Skeletal muscle tissue (tissue), 4 donors: ENCODE data around the gene PHF1. TPM values are rescaled to one million over a fixed set of nuclear protein-coding genes. Genes with fewer than 3 reads are reported as not detected.
"Not testable (repeated sequence)": the region's sequence is repeated elsewhere in the genome, so short reads cannot be mapped to it uniquely, and the experiment has no call there.

Experiments
- H3K27ac ChIP-seq: one replicate; pipeline ENCODE4 v1.7.0; 2013; ENCODE audit warnings: mild to moderate bottlenecking, low read depth, low read length, inconsistent platforms
- H3K27me3 ChIP-seq, 3 donors: one replicate each; pipeline ENCODE4 v1.7.0; 2013; ENCODE audit warnings: low read length in 3 of 3; ENCODE audit not compliant: control insufficient read depth in 3 of 3, insufficient read depth in 3 of 3
- H3K36me3 ChIP-seq, 3 donors: one replicate each; pipeline ENCODE4 v1.7.0; 2013; ENCODE audit warnings: low read length in 3 of 3; ENCODE audit not compliant: control insufficient read depth in 3 of 3, insufficient read depth in 3 of 3
- H3K4me1 ChIP-seq, 3 donors: one replicate each; pipeline ENCODE4 v1.7.0; 2013; ENCODE audit warnings: low read length in 3 of 3, mild to moderate bottlenecking in 3 of 3; ENCODE audit not compliant: control insufficient read depth in 3 of 3, insufficient read depth in 3 of 3
- H3K4me3 ChIP-seq, 3 donors: one replicate each; pipeline ENCODE4 v1.7.0; 2013; ENCODE audit warnings: low read length in 3 of 3
- H3K9ac ChIP-seq, 3 donors: one replicate each; pipeline ENCODE4 v1.7.0; 2013; ENCODE audit warnings: low read length in 3 of 3, mild to moderate bottlenecking in 3 of 3, moderate library complexity in 2 of 3, low read depth in 1 of 3
- H3K9me3 ChIP-seq, 3 donors: one replicate each; pipeline ENCODE4 v1.7.0; 2013; ENCODE audit warnings: low read length in 3 of 3; ENCODE audit not compliant: control insufficient read depth in 3 of 3
- total RNA-seq: library from RNA; depleted of rRNA; stranded (reverse); fragments of >200 nt; gene quantifications from one replicate; pipeline ENCODE4 v1.2.3, GENCODE V29; 2014
- donor health status: Osteomylitis.

PHF1 gene
- total RNA-seq, 1 donor from 2014 or later, result 5.7 TPM

DNA sequence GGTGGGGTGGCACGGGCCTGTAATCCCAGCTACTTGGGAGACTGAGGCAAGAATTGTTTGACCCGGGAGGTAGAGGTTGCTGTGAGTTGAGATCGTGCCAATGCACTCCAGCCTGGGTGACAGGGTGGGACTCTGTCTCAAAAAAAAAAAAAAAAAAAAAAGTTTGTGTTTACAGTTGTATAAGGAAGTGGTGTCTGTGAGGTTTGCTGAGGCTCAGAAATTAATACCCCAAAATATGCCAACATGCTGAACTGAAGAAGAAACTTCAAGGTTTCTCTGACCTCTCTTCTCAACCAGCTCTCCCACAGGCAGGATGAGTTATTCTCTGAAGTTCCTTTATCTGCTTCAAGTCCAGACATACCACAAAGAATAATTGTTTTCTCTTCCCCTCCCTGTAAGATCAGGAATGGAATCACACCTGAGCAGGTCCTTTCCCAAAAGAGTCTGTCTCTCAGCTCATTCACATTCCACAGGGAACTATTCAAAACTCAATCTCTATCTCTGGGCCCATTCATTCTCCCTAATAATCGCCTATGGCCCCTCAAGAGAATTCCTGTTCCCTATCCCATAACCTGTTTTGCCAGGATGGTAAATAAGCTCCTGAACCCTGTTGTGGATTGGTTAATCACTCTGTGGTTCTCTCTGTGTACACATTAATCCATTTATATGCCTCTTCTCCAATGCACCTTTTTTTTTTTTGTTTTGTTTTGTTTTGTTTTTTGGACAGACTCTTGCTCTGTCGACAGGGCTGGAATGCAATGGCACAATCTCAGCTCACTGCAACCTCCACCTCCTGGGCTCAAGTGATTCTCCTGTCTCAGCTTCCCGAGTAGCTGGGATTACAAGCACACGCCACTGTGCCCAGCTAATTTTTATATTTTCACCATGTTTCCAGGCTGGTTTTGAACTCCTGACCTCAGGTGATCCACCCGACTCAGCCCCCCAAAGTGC, 36.6 kb upstream of the PHF1 start:
- Histone ChIP-seq H3K36me3 (no peaks in the 10 kb centered on the region), H3K9me3 (no peaks in the 10 kb centered on the region), H3K4me1 (peaks cover 4 to 21% (median 11%) of the 10 kb centered on the region in 3 donors), H3K4me3 (no peak overlapping the region), H3K9ac (peak overlapping the region in 1 of 3 donors; percentile 1), H3K27ac (peak overlapping the region; percentile 56), H3K27me3 (no peaks in the 10 kb centered on the region)

DNA sequence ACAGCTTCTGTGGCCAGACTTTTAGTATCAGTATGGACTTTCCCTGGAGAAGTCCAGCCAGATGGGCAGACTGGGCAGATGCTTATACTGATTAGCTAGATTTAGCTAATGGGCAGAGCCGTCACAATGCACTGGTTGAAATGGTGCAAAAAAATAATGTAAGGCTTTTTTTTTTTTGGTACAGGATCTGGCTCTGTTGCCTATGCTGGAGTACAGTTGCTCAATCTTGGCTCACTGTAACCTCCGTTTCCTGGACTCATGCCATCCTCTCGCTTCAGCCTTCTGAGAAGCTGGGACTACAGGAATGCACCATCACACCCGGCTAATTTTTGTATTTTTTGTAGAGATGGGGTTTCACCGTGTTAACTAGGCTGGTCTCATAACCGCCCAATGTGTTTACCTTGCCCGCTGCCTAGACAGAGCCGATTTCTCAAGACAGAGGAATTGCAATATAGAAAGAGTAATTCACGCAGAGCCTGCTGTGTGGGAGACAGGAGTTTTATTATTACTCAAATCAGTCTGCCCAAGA, 35.6 kb upstream of the PHF1 start:
- Histone ChIP-seq H3K9ac (peak overlapping the region in 1 of 3 donors; percentile 1), H3K36me3 (no peaks in the 10 kb centered on the region), H3K27me3 (no peaks in the 10 kb centered on the region), H3K9me3 (no peaks in the 10 kb centered on the region), H3K4me1 (peaks cover 4 to 21% (median 11%) of the 10 kb centered on the region in 3 donors), H3K27ac (peak overlapping the region; percentile 56), H3K4me3 (peak overlapping the region in 2 of 3 donors; percentile 14 to 40)

DNA sequence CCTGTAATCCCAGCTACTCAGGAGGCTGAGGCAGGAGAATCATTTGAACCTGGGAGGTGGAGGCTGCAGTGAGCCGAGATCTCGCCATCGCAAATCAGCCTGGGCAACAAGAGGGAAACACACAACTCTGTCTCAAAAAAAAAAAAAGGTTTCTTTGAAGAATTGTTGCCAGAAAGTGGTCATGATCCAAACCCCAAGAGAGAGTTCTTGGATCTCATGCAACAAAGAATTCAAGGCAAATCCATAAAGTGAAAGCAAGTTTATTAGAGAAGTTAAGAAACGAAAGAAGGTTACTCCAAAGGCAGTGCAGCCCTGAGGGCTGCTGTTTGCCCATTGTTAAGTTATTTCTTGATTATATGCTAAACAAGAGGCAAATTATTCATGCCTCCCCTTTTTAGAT, 33.6 kb upstream of the PHF1 start:
- Histone ChIP-seq H3K4me3 (no peak overlapping the region), H3K27ac (no peak overlapping the region)

DNA sequence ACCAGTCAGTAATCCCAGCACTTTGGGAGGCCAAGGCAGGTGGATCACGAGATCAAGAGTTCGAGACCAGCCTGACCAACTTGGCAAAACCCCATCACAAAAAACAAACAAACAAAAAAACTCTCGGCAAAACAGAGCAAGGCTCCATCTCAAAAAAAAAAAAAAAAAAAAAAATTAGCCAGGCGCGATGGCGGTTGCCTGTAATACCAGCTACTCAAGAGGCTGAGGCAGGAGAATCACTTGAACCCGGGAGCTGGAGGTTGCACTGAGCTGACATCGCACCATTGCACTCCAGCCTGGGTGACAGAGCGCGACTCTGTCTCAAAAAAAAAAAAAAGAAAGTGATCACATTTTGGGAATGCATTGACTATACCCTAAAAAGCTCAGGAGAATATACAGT, 31.6 kb upstream of the PHF1 start:
- not testable (repeated sequence) for H3K27ac ChIP-seq, H3K9ac ChIP-seq, H3K27me3 ChIP-seq, H3K36me3 ChIP-seq, H3K9me3 ChIP-seq, H3K4me3 ChIP-seq
- H3K4me1 ChIP-seq, result peaks cover 4 to 13% (median 7%) of the 10 kb centered on the region in 3 donors

More for the DNA sequence above, 33.6 kb upstream of the PHF1 start:
- H3K27me3 ChIP-seq, result no peaks in the 10 kb centered on the region
- H3K9ac ChIP-seq, result no peak overlapping the region
- H3K36me3 ChIP-seq, result no peaks in the 10 kb centered on the region
- H3K9me3 ChIP-seq, result no peaks in the 10 kb centered on the region
- H3K4me1 ChIP-seq, result peaks cover 4 to 20% (median 11%) of the 10 kb centered on the region in 3 donors

DNA sequence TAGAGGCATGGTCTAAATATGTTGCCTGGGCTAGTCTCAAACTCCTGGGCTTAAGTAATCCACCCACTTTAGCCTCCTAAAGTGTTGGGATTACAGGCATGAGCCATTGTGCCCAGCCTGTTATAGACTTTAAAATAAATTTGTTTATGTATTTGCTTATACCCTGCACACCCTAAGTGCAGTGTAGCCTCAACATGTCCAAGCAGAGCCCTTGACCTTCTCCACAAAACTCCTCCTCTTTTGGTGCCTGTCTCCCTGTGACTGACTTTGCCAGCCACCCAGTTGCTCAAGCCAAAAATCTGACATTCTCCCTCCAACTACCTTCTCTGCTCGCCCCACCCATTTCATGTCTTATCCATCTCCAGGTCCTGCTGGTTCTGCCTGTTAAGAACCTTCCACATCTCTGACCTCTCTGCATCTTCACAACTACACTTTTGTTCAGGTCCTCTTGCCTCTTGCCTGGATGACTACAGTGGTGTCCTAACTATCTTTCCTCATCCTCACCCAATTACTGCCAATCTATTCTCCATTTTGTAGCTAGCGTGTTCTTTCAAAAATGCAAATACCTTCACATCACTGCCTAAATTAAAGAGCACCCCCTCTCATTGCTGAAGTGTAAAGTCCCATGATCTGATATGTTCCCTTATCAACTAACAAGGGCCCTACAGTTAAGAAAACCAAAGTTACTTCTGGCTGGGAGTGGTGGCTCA, 30.4 kb upstream of the PHF1 start:
- Histone ChIP-seq H3K9ac (no peak overlapping the region), H3K9me3 (no peaks in the 10 kb centered on the region), H3K27ac (no peak overlapping the region), H3K27me3 (no peaks in the 10 kb centered on the region), H3K36me3 (no peaks in the 10 kb centered on the region), H3K4me3 (no peak overlapping the region), H3K4me1 (peaks cover 0 to 5% (median 2%) of the 10 kb centered on the region in 3 donors)

DNA sequence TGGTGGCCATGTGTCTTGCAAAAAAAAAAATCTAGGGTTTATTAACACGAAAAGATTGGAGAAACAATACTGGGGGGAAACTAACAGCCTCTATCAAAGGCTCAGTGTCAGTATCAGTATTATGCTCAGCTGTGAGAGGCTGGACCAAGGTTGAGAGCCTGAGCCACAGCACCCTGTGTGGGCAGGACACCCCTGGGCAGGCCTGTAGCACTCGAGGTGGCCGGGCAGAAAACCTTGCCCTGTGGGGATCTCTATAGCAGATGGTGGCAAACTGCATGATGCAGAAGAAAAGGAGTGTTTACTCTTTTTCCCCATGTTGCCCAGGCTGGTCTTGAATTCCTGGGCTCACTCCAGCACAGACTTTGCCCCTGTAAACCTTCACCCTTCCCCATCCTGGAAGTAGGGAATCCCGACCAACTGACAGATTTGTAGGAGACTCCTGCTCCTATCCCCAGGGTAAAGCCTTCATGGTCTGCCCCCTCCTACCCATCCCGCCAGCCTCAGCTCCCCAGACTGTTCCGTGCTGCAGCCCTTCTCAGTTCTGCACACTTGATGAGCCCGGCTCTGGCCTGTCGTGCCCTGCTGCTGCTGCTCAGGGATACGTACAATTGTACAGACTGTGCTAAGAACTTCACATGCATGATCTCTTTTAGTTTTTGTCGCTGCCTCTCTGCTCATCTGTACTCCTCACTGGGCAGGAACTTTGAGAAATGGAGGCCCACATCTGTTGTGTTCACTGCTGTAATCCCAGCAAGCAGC, 27.2 kb upstream of the PHF1 start:
- no peak overlapping the region for H3K27ac ChIP-seq
- no peaks in the 10 kb centered on the region for H3K9me3 ChIP-seq
- H3K4me1 ChIP-seq, result no peaks in the 10 kb centered on the region
- H3K27me3 ChIP-seq, result no peaks in the 10 kb centered on the region
- H3K36me3 ChIP-seq, result no peaks in the 10 kb centered on the region
- H3K9ac ChIP-seq, result no peak overlapping the region
- H3K4me3 ChIP-seq, result no peak overlapping the region

DNA sequence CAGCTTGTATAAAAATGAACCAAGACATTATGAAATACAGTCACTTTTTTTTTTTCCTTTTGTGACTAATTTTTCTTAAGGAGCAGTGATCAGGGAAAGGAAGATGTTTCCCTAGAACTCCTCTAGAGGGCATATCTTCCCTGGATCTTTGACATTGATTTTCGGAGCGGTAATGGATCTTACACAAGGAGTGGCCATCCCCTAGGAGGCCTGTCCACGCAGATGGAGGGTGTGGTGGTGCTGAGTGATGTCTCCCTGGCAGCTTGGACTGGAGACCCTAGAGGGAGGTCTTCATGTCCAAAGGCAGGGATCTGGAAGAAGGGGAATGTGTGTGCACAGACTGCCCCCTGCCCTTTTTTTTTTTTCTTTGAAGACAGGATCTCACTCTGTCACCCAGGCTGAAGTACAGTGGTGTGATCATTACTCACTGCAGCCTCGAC, 26.2 kb upstream of the PHF1 start:
- no peaks in the 10 kb centered on the region for H3K27me3 ChIP-seq
- no peak overlapping the region for H3K4me3 ChIP-seq
- H3K36me3 ChIP-seq, result no peaks in the 10 kb centered on the region
- H3K9me3 ChIP-seq, result no peaks in the 10 kb centered on the region
- H3K27ac ChIP-seq, result no peak overlapping the region
- no peak overlapping the region for H3K9ac ChIP-seq
- H3K4me1 ChIP-seq, result no peaks in the 10 kb centered on the region

DNA sequence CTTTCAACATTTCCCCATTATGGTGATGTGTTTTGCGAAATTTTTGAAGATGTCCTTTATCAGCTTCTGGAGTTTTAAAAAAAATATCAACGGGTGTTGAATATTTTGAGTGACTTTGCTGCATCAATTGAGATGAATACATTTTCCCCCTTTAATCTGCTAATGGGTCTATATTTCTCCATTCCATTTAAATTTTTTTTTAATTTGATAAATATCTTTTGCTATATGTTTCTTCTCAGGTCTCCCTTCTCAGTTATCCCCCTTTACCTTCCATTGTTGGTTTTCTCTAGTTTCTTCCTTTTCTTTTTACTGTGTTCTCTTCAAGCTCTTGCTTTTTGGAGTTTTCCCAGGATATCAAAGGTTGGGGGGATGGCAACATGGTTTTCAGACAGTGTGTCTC, 20.6 kb upstream of the PHF1 start:
- H3K27ac ChIP-seq, result no peak overlapping the region

DNA sequence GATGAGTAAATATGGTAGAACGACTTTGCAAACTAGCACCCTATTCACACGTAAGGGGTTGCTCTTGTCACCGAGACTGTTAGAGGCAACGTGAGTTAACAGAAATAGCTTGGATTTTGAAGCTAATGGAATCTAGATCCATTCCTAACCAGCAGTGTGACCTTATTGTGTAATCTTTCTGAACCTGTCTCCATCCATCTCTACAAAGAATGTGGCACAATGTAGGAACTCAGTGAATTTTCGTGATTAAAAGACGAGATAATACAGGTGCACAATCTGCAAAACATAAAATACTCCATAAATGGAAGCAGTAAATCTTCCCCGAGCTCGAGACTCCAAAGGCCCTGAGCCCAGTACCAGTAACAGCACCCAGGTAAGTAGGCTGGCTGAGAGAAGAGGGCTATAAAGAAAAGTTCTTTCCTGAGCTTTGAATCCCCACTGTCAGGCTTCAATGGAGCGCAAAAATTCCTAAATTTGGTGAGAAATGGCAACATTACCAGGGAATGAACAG, 20.0 kb upstream of the PHF1 start:
- peak overlapping the region; percentile 70 for H3K4me3 ChIP-seq
- peak overlapping the region; percentile 49 to 80 (median 60) for H3K9ac ChIP-seq
- H3K4me1 ChIP-seq, result peaks cover 11 to 17% (median 11%) of the 10 kb centered on the region in 3 donors

More for the DNA sequence above, 20.6 kb upstream of the PHF1 start:
- Histone ChIP-seq H3K9ac (no peak overlapping the region), H3K27me3 (no peaks in the 10 kb centered on the region), H3K9me3 (no peaks in the 10 kb centered on the region), H3K4me1 (peaks cover 11 to 17% (median 11%) of the 10 kb centered on the region in 3 donors), H3K36me3 (no peaks in the 10 kb centered on the region), H3K4me3 (no peak overlapping the region)

More for the DNA sequence above, 20.0 kb upstream of the PHF1 start:
- no peaks in the 10 kb centered on the region for H3K9me3 ChIP-seq
- H3K36me3 ChIP-seq, result no peaks in the 10 kb centered on the region
- H3K27ac ChIP-seq, result peak overlapping the region; percentile 93
- no peaks in the 10 kb centered on the region for H3K27me3 ChIP-seq
